K562 (cell line): ENCODE results near the gene EDN2. TPM values are rescaled to one million over a fixed set of nuclear protein-coding genes. Genes with fewer than 3 reads are reported as not detected.
A peak's percentile ranks its signal among the peaks of the same experiment; 100 is the strongest.

Source experiments
- ATAC-seq: fragments of 200-7000 bp; cut with Tn5 transposase; 3 replicates; pipeline ENCODE4 v1.9.1; 2020; ENCODE audit warnings: moderate library complexity
- Bru-seq: library from RNA; stranded (reverse); fragments of 400-500 nt; gene quantifications from one replicate; lab custom pipeline; 2021; lab: Mats Ljungman, UMichigan
- BruChase-seq, 2 experiments: library from RNA; stranded (reverse); fragments of 400-500 nt; gene quantifications; one replicate each; lab custom pipeline; 2021; lab: Mats Ljungman, UMichigan
- BruUV-seq: library from RNA; stranded (reverse); fragments of 400-500 nt; replicated peaks from 2 replicates; lab custom pipeline; 2021; lab: Mats Ljungman, UMichigan
- CTCF ChIA-PET: fragments of 300-600 bp; formaldehyde crosslinking; extraction: SDS; loops from one replicate; lab custom pipeline; 2021; ENCODE audit warnings: low intra/inter-chr PET ratio; lab: Yijun Ruan, JAX
- POLR2A ChIA-PET: fragments of 300-600, 350-650 bp; sonication (Branson Sonifier 250); formaldehyde crosslinking; extraction: SDS; loops from one replicate; lab custom pipeline; 2021; ENCODE audit warnings: antibody characterized with exemption, inconsistent platforms; lab: Yijun Ruan, JAX
- DNase-seq, 4 experiments: peaks; one replicate each; pipeline versions ENCODE4 v3.0.0 to v3.0.0-alpha.2; 2011 to 2018; ENCODE audit warnings: low spot score in 3 of 4, mixed read lengths in 3 of 4; ENCODE audit errors: extremely low read depth in 1 of 4
- FAIRE-seq: peaks from 2 replicates; lab custom pipeline; 2011; peaks lifted over from hg19 to GRCh38; lab: Jason Lieb, UNC
- H2AFZ ChIP-seq: 2 replicates; pipeline ENCODE4 v1.6.0; 2011; ENCODE audit warnings: low read depth, low read length, control low read depth, inconsistent platforms
- H3K27ac ChIP-seq: fragments of 200-600 bp; 3 replicates; pipeline ENCODE4 v1.8.0; 2011; ENCODE audit warnings: low read depth, mild to moderate bottlenecking, control low read depth, inconsistent platforms, low read length, moderate library complexity, mixed read lengths; ENCODE audit errors: extremely low read depth
- H3K27me3 ChIP-seq, 2 experiments: fragments of 300-600 bp in 1 of 2; 2 replicates in 1 of 2; 3 replicates in 1 of 2; pipeline versions ENCODE4 v1.6.0 to v1.8.0; 2011; ENCODE audit warnings: inconsistent platforms in 2 of 2, low read length in 2 of 2, mild to moderate bottlenecking in 1 of 2, mixed read lengths in 1 of 2, moderate library complexity in 1 of 2; ENCODE audit not compliant: control insufficient read depth in 2 of 2, insufficient read depth in 2 of 2
- H3K36me3 ChIP-seq: fragments of 300-600 bp; 3 replicates; pipeline ENCODE4 v1.8.0; 2011; ENCODE audit warnings: mild to moderate bottlenecking, low read length, inconsistent platforms; ENCODE audit not compliant: control insufficient read depth, insufficient read depth
- H3K4me1 ChIP-seq, 2 experiments: fragments of 200-600 bp in 1 of 2; replicated peaks in 1 of 2; 2 replicates in 1 of 2; 3 replicates in 1 of 2; pipeline versions ENCODE4 v1.5.1 to v1.8.0; 2011; ENCODE audit warnings: inconsistent platforms in 2 of 2, low read length in 2 of 2, mild to moderate bottlenecking in 1 of 2, mixed read lengths in 1 of 2, moderate library complexity in 1 of 2; ENCODE audit not compliant: control insufficient read depth in 2 of 2, insufficient read depth in 2 of 2
- H3K4me2 ChIP-seq: 2 replicates; pipeline ENCODE4 v1.6.1; 2011; ENCODE audit warnings: low read length, control low read depth, inconsistent platforms, mixed read lengths; ENCODE audit not compliant: insufficient read depth
- H3K4me3 ChIP-seq: fragments of 200-600 bp; sonication (generic), shearing (Covaris generic); 2 replicates; pipeline ENCODE4 v1.5.1; 2016; ENCODE audit warnings: control low read depth, inconsistent platforms
- H3K79me2 ChIP-seq: fragments of 200-600 bp; 3 replicates; pipeline ENCODE4 v1.8.0; 2011; ENCODE audit warnings: low read length, inconsistent platforms; ENCODE audit not compliant: control insufficient read depth, insufficient read depth
- H3K9ac ChIP-seq, 2 experiments: 2 replicates each; pipeline versions ENCODE4 v1.6.0 to v1.6.1; 2011; ENCODE audit warnings: low read depth in 2 of 2, low read length in 2 of 2, control low read depth in 1 of 2, inconsistent platforms in 1 of 2, mild to moderate bottlenecking in 1 of 2, mixed read lengths in 1 of 2; ENCODE audit not compliant: insufficient read depth in 1 of 2
- H3K9me1 ChIP-seq: one replicate; pipeline ENCODE4 v1.6.0; 2011; ENCODE audit warnings: inconsistent platforms, mild to moderate bottlenecking, low read length, moderate library complexity; ENCODE audit not compliant: control insufficient read depth, insufficient read depth
- H3K9me3 ChIP-seq: replicated peaks from 2 replicates; pipeline ENCODE4 v1.5.1; 2011; ENCODE audit warnings: low read depth, low read length, inconsistent platforms; ENCODE audit not compliant: control insufficient read depth, insufficient read depth
- H4K20me1 ChIP-seq: replicated peaks from 2 replicates; pipeline ENCODE4 v1.6.1; 2011; ENCODE audit warnings: low read length, inconsistent platforms, mixed read lengths; ENCODE audit not compliant: control insufficient read depth, insufficient read depth
- HEY1 ChIP-seq: fragments of 250-450 bp; sonication (Bioruptor Pico); IDR thresholded peaks from 2 replicates; pipeline ENCODE4 v1.5.0; 2020; ENCODE audit warnings: mild to moderate bottlenecking, moderate library complexity, borderline replicate concordance
- NELFE ChIP-seq: IDR thresholded peaks from 2 replicates; pipeline ENCODE4 v1.6.1; 2011; ENCODE audit warnings: mild to moderate bottlenecking; ENCODE audit not compliant: insufficient read depth, insufficient read length
- NFIC ChIP-seq: fragments of 450-650 bp; IDR thresholded peaks from 2 replicates; pipeline ENCODE4 v1.6.1; 2017; ENCODE audit warnings: mild to moderate bottlenecking, inconsistent platforms
- RBM34 ChIP-seq: fragments of 200-400 bp; formaldehyde crosslinking; IDR thresholded peaks from 2 replicates; pipeline ENCODE4 v1.6.1; 2018; ENCODE audit warnings: low read length, borderline replicate concordance; ENCODE audit not compliant: insufficient read depth
- ZFP36 ChIP-seq: fragments of 150-350 bp; IDR thresholded peaks from 2 replicates; pipeline ENCODE4 v1.6.1; 2018; ENCODE audit warnings: low read length, low read depth; ENCODE audit not compliant: partially characterized antibody
- ZNF668 ChIP-seq: fragments of 250-450 bp; sonication (Bioruptor Pico); IDR thresholded peaks from 2 replicates; pipeline ENCODE4 v1.8.0; 2022; ENCODE audit warnings: mild to moderate bottlenecking, inconsistent platforms
- ZNF766 ChIP-seq: fragments of 200-800 bp; sonication (Bioruptor generic); conservative IDR thresholded peaks from 2 replicates; pipeline ENCODE4 v1.6.1; 2016; ENCODE audit warnings: missing genetic modification characterization, missing compliant biosample characterization
- ZNF830 ChIP-seq: fragments of 250-450 bp; sonication (Bioruptor Pico); IDR thresholded peaks from 2 replicates; pipeline ENCODE4 v1.5.0; 2021; ENCODE audit warnings: mild to moderate bottlenecking
- WGBS: fragments of 100-300 bp; shearing (Covaris generic); methylation state at CpG from one replicate; pipeline ENCODE4 v1.1.6; 2016; ENCODE audit warnings: low coverage, mixed read lengths; ENCODE audit not compliant: insufficient coverage; ENCODE audit errors: missing lambda C conversion rate; 5-methylcytosine and 5-hydroxymethylcytosine counted together
- in situ Hi-C: fragments of 300-500 bp; cut with MboI; formaldehyde crosslinking; loops from 4 replicates; pipeline ENCODE4 v1.15.0; 2018; ENCODE audit warnings: inconsistent platforms, mixed read lengths
- intact Hi-C: fragments of 100-400 bp; cut with micrococcal nuclease; formaldehyde crosslinking; loops from 2 replicates; pipeline ENCODE4 v1.14.2; 2022
- long read RNA-seq, 3 experiments: library from polyadenylated mRNA in 2 of 3; library from RNA in 1 of 3; unstranded in 2 of 3; stranded (forward) in 1 of 3; transcript quantifications; one replicate each; pipeline ENCODE4 v2.0.0, GENCODE V29; 2019 to 2022
- polyA minus RNA-seq, 3 experiments: library from RNA; depleted of rRNA, polyadenylated mRNA; stranded (reverse); fragments of >200 nt; gene quantifications; 2 replicates each; pipeline ENCODE4 v1.2.3, GENCODE V29; 2011
- polyA plus RNA-seq, 8 experiments: library from polyadenylated mRNA; depleted of rRNA in 4 of 8; stranded (reverse) in 5 of 8; unstranded in 3 of 8; fragments of >200 nt; fragmentation: Nextera tagmentation in 2 of 8; fragmentation: Illumina TruSeq in 1 of 8; extraction: Ambion mirVana in 2 of 8; extraction: Trizol in 1 of 8; gene quantifications; 2 replicates each; pipeline versions ENCODE4 v1.2.1 to v1.2.3, GENCODE V29; 2011 to 2014; ENCODE audit warnings: inconsistent platforms in 1 of 8, missing spikeins in 1 of 8
- total RNA-seq, 7 experiments: library from RNA; depleted of rRNA in 6 of 7; stranded (reverse); fragments of >200 nt in 6 of 7; fragmentation: Illumina TruSeq in 2 of 7; extraction: Trizol in 2 of 7; gene quantifications; 2 replicates each; pipeline versions ENCODE4 v1.2.1 to v1.2.3, GENCODE V29; 2011 to 2021; ENCODE audit warnings: low replicate concordance in 1 of 7
- TF ChIP-seq, protein P1 (sequence below): IDR thresholded peaks from 2 replicates; pipeline ENCODE4 v1.6.1; 2016; ENCODE audit warnings: missing genetic modification characterization, missing compliant biosample characterization
- TF ChIP-seq, protein P2 (sequence below): sonication (generic); formaldehyde crosslinking; IDR thresholded peaks from 2 replicates; pipeline ENCODE4 v1.8.1; 2023; ENCODE audit warnings: mild to moderate bottlenecking, missing genetic modification reagents

EDN2 gene
- not detected in 2 replicates for total RNA-seq (2011; cell fraction: chromatin; rRNA removed; ENCODE audit: low replicate concordance)
- not detected in 2 replicates for total RNA-seq (2011; cell fraction: nucleolus; rRNA removed)
- not detected in 2 replicates for total RNA-seq (2011; cell fraction: nucleoplasm; rRNA removed)
- total RNA-seq (2014; rRNA removed) (not detected in 2 replicates), total RNA-seq (2014; rRNA removed; fragmentation: Illumina TruSeq; extraction: Trizol) (not detected in 2 replicates), total RNA-seq (2015; rRNA removed; fragmentation: Illumina TruSeq; extraction: Trizol) (not detected in 2 replicates), total RNA-seq (2021) (not detected in 2 replicates), polyA plus RNA-seq (2011; rRNA removed) (not detected in 2 replicates), polyA plus RNA-seq (2014; fragmentation: Illumina TruSeq; extraction: Trizol) (not detected in 2 replicates), polyA plus RNA-seq (2014; fragmentation: Nextera tagmentation; extraction: Ambion mirVana) (not detected), polyA plus RNA-seq (2014; rRNA removed) (not detected in 2 replicates), polyA minus RNA-seq (2011; rRNA and poly(A)+ RNA removed) (not detected in 2 replicates), Bru-seq, nascent RNA (not detected), BruChase-seq, experiment 1, labeled RNA remaining after a 2-hour chase (not detected), BruChase-seq, experiment 2, labeled RNA remaining after a 6-hour chase (percentile 12 among the genes with signal in this experiment)
- polyA plus RNA-seq (2011; cell fraction: cytosol; rRNA removed) = not detected in 2 replicates
- not detected in 2 replicates for polyA plus RNA-seq (2011; cell fraction: nucleus; rRNA removed)
- polyA plus RNA-seq (2012) = not detected in 2 replicates
- not detected in 2 replicates for polyA minus RNA-seq (2011; cell fraction: cytosol; rRNA and poly(A)+ RNA removed)
- not detected in 2 replicates for polyA minus RNA-seq (2011; cell fraction: nucleus; rRNA and poly(A)+ RNA removed)
- long read RNA-seq, experiment 1 = 0 reads
- long read RNA-seq, experiment 2 = 0 reads
- long read RNA-seq, experiment 3 = 0 reads

DNA sequence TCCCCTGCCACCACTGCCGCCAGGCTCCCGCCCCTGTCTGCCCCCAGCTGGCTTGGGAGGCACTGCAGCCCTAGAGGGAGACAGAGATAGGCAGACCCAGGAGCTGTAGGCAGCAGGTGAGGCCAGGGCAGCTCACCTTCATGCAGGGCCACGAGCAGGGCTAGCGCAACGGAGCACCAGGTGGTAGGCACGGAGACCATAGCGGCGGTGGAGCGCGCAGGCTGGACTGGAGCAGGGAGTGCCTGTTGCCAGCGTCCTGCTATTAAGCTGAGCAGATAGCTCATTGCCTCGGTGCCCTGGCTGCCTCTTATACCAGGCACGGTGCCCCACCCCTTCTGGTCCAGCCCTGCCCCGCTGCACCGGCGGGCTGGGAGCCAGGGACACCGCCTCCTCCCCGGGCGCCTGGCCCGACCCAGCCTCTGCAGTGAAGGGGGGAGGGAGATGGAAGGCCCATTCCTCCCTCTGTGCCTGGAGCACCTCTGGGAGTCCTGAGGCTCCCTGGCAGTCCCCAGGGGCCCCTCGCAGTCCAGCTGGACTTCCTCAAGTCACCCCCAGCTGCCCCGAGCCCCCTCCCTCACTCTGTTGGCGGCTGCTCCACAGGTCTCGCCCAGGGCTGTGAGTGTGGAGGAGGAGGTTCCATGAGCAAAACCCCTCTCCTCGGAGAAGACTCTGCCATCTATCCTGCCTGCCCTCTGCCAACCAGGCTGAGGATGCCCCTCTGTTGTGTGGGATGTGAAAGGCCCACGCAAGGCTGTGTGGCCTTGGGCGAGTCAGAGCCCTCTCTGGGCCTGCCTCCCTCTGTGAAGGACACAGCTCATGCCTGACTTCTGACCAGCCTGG is at the start of gene EDN2:
TSS of gene EDN2 (minus strand) at position 282 of the 840 bp plus-strand sequence. CDS start at position 200, 82 bp downstream.
- TF ChIP-seq NELFE (no peak), HEY1 (CRISPR knock-in tag) (no peak), ZNF830 (CRISPR knock-in tag) (no peak), ZNF766 (no peak), NFIC (no peak), ZNF668 (CRISPR knock-in tag) (no peak), ZFP36 (peak; percentile 59), RBM34 (no peak)
- TF ChIP-seq, protein P1, sequence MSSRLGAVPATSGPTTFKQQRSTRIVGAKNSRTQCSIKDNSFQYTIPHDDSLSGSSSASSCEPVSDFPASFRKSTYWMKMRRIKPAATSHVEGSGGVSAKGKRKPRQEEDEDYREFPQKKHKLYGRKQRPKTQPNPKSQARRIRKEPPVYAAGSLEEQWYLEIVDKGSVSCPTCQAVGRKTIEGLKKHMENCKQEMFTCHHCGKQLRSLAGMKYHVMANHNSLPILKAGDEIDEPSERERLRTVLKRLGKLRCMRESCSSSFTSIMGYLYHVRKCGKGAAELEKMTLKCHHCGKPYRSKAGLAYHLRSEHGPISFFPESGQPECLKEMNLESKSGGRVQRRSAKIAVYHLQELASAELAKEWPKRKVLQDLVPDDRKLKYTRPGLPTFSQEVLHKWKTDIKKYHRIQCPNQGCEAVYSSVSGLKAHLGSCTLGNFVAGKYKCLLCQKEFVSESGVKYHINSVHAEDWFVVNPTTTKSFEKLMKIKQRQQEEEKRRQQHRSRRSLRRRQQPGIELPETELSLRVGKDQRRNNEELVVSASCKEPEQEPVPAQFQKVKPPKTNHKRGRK (tag) = no peak
- TF ChIP-seq, protein P2, sequence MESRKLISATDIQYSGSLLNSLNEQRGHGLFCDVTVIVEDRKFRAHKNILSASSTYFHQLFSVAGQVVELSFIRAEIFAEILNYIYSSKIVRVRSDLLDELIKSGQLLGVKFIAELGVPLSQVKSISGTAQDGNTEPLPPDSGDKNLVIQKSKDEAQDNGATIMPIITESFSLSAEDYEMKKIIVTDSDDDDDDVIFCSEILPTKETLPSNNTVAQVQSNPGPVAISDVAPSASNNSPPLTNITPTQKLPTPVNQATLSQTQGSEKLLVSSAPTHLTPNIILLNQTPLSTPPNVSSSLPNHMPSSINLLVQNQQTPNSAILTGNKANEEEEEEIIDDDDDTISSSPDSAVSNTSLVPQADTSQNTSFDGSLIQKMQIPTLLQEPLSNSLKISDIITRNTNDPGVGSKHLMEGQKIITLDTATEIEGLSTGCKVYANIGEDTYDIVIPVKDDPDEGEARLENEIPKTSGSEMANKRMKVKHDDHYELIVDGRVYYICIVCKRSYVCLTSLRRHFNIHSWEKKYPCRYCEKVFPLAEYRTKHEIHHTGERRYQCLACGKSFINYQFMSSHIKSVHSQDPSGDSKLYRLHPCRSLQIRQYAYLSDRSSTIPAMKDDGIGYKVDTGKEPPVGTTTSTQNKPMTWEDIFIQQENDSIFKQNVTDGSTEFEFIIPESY (CRISPR knock-in tag) = peak; percentile 42; the same call in 1 of the 2 replicates
- TF ChIP-seq, all 486 proteins: peak for 2
- Histone ChIP-seq H4K20me1 (peaks cover 7% of the 10 kb centered on the region), H3K9ac (peak within 1 kb of the TSS in 1 of 2 experiments; percentile 77; a peak in 2 of 4 replicates), H3K27ac (no peak within 1 kb of the TSS), H3K4me2 (no peak within 1 kb of the TSS), H3K36me3 (no peaks in the 10 kb centered on the region), H3K9me1 (no peaks in the 10 kb centered on the region), H3K27me3 (peaks cover 8 to 78% of the 10 kb centered on the region in 2 experiments; a peak in 4 of 5 replicates), H3K4me3 (no peak within 1 kb of the TSS), H2AFZ (no peak within 1 kb of the TSS), H3K9me3 (no peaks in the 10 kb centered on the region), H3K4me1 (peaks cover 6 to 19% of the 10 kb centered on the region in 2 experiments; a peak in 4 of 5 replicates), H3K79me2 (no peaks in the 10 kb centered on the region)
- ATAC-seq (no peak), DNase-seq (no peak), FAIRE-seq (no peak)
- ChIA-PET POLR2A (interaction anchor here (0.5 to 0.9 kb wide), 3 partner anchors 9 to 239 kb away, joined by 3 to 5 read pairs (median 3); no protein-coding TSS in a partner anchor), CTCF (no interaction called here)
- in situ Hi-C loops (no loop called here), intact Hi-C loops (no loop called here)
- WGBS = 24% methylated on average over 27 of the region's 27 CpGs
- no TSS peak for BruUV-seq
